ENCODE results near the gene HEG1. TPM values are rescaled to one million over a fixed set of nuclear protein-coding genes. Genes with fewer than 3 reads are reported as not detected.

The HEG1 gene
- total RNA-seq, 3 donors from 2014 or later (not counting 1 experiment from before 2014, with no cell fraction given) = 52.1 to 83.5 (median 68.1) TPM

DNA sequence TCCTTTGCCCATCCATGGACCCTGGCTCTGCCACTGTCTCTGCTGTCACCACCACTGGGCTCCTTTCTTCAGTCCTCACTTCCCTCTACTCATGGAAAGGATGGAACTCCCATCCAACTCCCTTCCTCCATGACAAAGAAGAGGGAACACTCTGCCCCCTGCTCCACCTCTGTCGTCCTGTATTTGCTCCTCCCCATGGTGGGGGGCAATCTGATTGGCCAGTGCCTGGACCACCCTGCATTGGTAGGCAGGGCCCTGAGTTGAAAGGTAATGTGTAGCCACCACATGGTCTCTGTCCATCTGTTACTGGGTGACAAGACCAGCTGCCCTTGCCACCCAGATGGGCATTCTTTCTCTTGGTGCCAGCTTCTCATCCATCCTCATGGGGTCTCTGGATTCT, 20.7 kb upstream of the HEG1 start:
- no peaks in the 10 kb centered on the region for H3K36me3 Mint-ChIP-seq
- no peak overlapping the region for H3K4me3 ChIP-seq (ENCODE audit: low read length)
- peak overlapping the region; percentile 17 for H3K4me3 Mint-ChIP-seq
- intact Hi-C loops (cut with micrococcal nuclease) = no loop called here
- peak overlapping the region; percentile 14 to 69 for H3K27ac Mint-ChIP-seq
- WGBS (ENCODE audit: insufficient coverage) = 60% methylated on average over 1 of the region's 1 CpG
- H3K4me1 Mint-ChIP-seq = peaks cover 33 to 40% of the 10 kb centered on the region in 2 donors
- peaks cover 18% of the 10 kb centered on the region for H3K4me1 ChIP-seq (ENCODE audit: control insufficient read depth, insufficient read depth, low read length)
- H3K27me3 ChIP-seq (ENCODE audit: control insufficient read depth, insufficient read depth, low read length) = no peaks in the 10 kb centered on the region
- H3K9me3 ChIP-seq (ENCODE audit: control insufficient read depth, insufficient read depth, low read length) = no peaks in the 10 kb centered on the region
- no peaks in the 10 kb centered on the region for H3K27me3 Mint-ChIP-seq (ENCODE audit: low read depth in 2 of 2)
- no peaks in the 10 kb centered on the region for H3K36me3 ChIP-seq (ENCODE audit: control insufficient read depth, insufficient read depth, low read length)
- H3K27ac ChIP-seq (ENCODE audit: low read length) = no peak overlapping the region
- DNase-seq = no peak
- TF ChIP-seq, protein P1, sequence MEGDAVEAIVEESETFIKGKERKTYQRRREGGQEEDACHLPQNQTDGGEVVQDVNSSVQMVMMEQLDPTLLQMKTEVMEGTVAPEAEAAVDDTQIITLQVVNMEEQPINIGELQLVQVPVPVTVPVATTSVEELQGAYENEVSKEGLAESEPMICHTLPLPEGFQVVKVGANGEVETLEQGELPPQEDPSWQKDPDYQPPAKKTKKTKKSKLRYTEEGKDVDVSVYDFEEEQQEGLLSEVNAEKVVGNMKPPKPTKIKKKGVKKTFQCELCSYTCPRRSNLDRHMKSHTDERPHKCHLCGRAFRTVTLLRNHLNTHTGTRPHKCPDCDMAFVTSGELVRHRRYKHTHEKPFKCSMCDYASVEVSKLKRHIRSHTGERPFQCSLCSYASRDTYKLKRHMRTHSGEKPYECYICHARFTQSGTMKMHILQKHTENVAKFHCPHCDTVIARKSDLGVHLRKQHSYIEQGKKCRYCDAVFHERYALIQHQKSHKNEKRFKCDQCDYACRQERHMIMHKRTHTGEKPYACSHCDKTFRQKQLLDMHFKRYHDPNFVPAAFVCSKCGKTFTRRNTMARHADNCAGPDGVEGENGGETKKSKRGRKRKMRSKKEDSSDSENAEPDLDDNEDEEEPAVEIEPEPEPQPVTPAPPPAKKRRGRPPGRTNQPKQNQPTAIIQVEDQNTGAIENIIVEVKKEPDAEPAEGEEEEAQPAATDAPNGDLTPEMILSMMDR (IDR thresholded peaks at IDR 0.05) = no peak
- ATAC-seq = no peak
- no peaks in the 10 kb centered on the region for H3K9me3 Mint-ChIP-seq

DNA sequence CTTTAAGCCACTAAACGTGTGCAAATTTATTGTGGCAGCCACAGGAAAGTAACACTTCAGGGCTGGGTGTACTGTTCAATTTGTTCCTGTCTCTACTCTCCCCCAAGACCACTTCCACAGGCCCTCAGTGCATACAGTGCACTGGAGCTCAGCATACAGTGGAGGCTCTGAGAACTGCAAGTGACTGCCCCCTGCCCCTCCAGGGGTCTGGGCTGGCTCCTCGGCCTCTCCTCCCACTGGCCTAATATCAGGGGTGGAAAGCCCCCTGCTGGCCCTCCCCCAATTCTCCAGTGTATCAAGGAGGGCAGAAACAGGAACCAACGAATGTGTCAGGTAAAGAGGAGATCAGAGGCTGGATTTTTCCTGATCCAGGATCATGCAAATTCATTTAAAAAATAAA, 19.9 kb upstream of the HEG1 start:
- intact Hi-C loops (cut with micrococcal nuclease) = no loop called here

DNA sequence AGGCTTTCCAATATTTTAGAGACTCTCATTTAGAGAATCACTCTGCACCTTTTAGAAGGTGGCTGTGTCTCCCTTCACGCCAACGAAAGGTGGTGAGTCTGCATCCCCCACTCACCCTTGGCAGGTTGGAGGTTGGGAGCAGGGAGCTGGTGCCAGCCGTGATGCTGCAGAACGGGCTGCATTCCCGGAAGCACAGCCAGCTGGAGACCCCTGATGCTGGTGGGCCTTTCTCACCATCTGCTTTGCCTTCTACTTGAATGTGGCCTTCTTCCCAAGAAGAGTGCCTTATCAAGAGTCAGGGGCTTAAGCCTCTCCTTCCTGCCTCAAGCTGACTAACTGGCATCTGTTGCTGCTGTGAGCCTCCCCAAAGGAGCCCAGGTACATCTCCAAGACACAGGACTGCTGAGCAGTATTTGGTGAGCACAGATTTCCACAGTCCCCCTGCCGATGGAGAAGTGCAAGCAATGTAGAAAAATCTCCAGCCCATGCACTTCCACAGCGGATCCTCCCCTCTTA, 17.7 kb upstream of the HEG1 start:
- Histone ChIP-seq H3K4me3 (ENCODE audit: low read length) (no peak overlapping the region), H3K27ac (ENCODE audit: low read length) (no peak overlapping the region), H3K36me3 (ENCODE audit: control insufficient read depth, insufficient read depth, low read length) (no peaks in the 10 kb centered on the region), H3K9me3 (ENCODE audit: control insufficient read depth, insufficient read depth, low read length) (no peaks in the 10 kb centered on the region), H3K4me1 (ENCODE audit: control insufficient read depth, insufficient read depth, low read length) (peaks cover 29% of the 10 kb centered on the region), H3K27me3 (ENCODE audit: control insufficient read depth, insufficient read depth, low read length) (no peaks in the 10 kb centered on the region)
- Mint-ChIP-seq H3K4me3 (no peak overlapping the region), H3K27me3 (ENCODE audit: low read depth in 2 of 2) (no peaks in the 10 kb centered on the region), H3K4me1 (peaks cover 42 to 43% of the 10 kb centered on the region in 2 donors), H3K9me3 (no peaks in the 10 kb centered on the region), H3K27ac (no peak overlapping the region), H3K36me3 (no peaks in the 10 kb centered on the region)
- intact Hi-C loops (cut with micrococcal nuclease) = no loop called here
- TF ChIP-seq, protein P1 (IDR thresholded peaks at IDR 0.05) = no peak
- 97% methylated on average over 5 of the region's 7 CpGs for WGBS (ENCODE audit: insufficient coverage)
- ATAC-seq (no peak), DNase-seq (no peak)

More for the DNA sequence above, 19.9 kb upstream of the HEG1 start:
- TF ChIP-seq, protein P1 (IDR thresholded peaks at IDR 0.05) = no peak
- Mint-ChIP-seq H3K4me3 (no peak overlapping the region), H3K36me3 (no peaks in the 10 kb centered on the region), H3K27me3 (ENCODE audit: low read depth in 2 of 2) (no peaks in the 10 kb centered on the region), H3K4me1 (peaks cover 33 to 40% of the 10 kb centered on the region in 2 donors), H3K27ac (peak overlapping the region in 1 of 2 donors; percentile 69), H3K9me3 (no peaks in the 10 kb centered on the region)
- Histone ChIP-seq H3K4me1 (ENCODE audit: control insufficient read depth, insufficient read depth, low read length) (peaks cover 18% of the 10 kb centered on the region), H3K27me3 (ENCODE audit: control insufficient read depth, insufficient read depth, low read length) (no peaks in the 10 kb centered on the region), H3K27ac (ENCODE audit: low read length) (no peak overlapping the region), H3K9me3 (ENCODE audit: control insufficient read depth, insufficient read depth, low read length) (no peaks in the 10 kb centered on the region), H3K4me3 (ENCODE audit: low read length) (no peak overlapping the region), H3K36me3 (ENCODE audit: control insufficient read depth, insufficient read depth, low read length) (no peaks in the 10 kb centered on the region)
- DNase-seq (no peak), ATAC-seq (peak; percentile 64 to 95 (median 77))
- WGBS (ENCODE audit: insufficient coverage) = 52% methylated on average over 3 of the region's 3 CpGs

Measured in natural killer cell (primary cell).